Lower leg skin (tissue), 4 donors: ENCODE results near the gene NAP1L1. TPM values are rescaled to one million over a fixed set of nuclear protein-coding genes. Genes with fewer than 3 reads are reported as not detected.
A peak's percentile ranks its signal among the peaks of the same experiment; 100 is the strongest.

ENCODE experiments used
- DNase-seq, 2 donors: peaks; one replicate each; pipeline ENCODE4 v3.0.0-alpha.2; 2019; ENCODE audit warnings: low spot score in 2 of 2
- H3K4me3 ChIP-seq: fragments of 200-600 bp; sonication (generic); 2 replicates; pipeline ENCODE4 v1.5.1; 2017; ENCODE audit warnings: mild to moderate bottlenecking, low read depth; ENCODE audit not compliant: poor library complexity, severe bottlenecking
- CTCF ChIP-seq, 3 donors: fragments of 450-650 bp; IDR thresholded peaks; one replicate each; pipeline ENCODE4 v1.5.1; 2016; ENCODE audit warnings: antibody characterized with exemption in 3 of 3, mild to moderate bottlenecking in 3 of 3, moderate library complexity in 2 of 3
- POLR2A ChIP-seq, 2 donors: fragments of 450-650 bp; IDR thresholded peaks; one replicate each; pipeline ENCODE4 v1.6.1; 2016 to 2017; ENCODE audit warnings: antibody characterized with exemption in 2 of 2, mild to moderate bottlenecking in 1 of 2, moderate library complexity in 1 of 2
- WGBS, 2 donors: methylation state at CpG; one replicate each; pipeline ENCODE4 v1.1.5; 2018; 5-methylcytosine and 5-hydroxymethylcytosine counted together
- intact Hi-C: fragments of 100-400 bp; cut with DNase I; formaldehyde crosslinking; loops from one replicate; pipeline ENCODE4 v1.15.0; 2023; ENCODE audit warnings: low total_unique reads
- total RNA-seq, 4 donors: library from RNA; depleted of rRNA; stranded (reverse); fragments of >200 nt; gene quantifications; one replicate each; pipeline ENCODE4 v1.1.0, GENCODE V29; 2016

NAP1L1 gene
- total RNA-seq, result 100 to 1,000 TPM; 150 to 198 (median 179) TPM

GRCh38 chr12:76083904-76084862 is at the start of gene NAP1L1:
Gene NAP1L1, minus strand, starts transcription at chr12:76084685. Its CDS starts 10,466 bp downstream, at chr12:76074219.
- WGBS, 2 donors, result 1% methylated on average over 54 to 82 of the region's 100 CpGs

GRCh38 chr12:76127588-76127987 is 43.1 kb upstream of the NAP1L1 start:
- TF ChIP-seq CTCF (IDR thresholded peaks at IDR 0.05), result no peak
- no peak for TF ChIP-seq POLR2A (IDR thresholded peaks at IDR 0.05)
- no peak for DNase-seq
- 98% methylated on average over 5 of the region's 5 CpGs for WGBS, 2 donors
- intact Hi-C loops, result no loop called here
- no peak overlapping the region for H3K4me3 ChIP-seq

More at GRCh38 chr12:76083904-76084862, at the start of gene NAP1L1:
- H3K4me3 ChIP-seq, result peak within 1 kb of the TSS; percentile 95
- no peak for TF ChIP-seq CTCF (IDR thresholded peaks at IDR 0.05)
- peak in 1 of 2 donors; percentile 42 for TF ChIP-seq POLR2A (IDR thresholded peaks at IDR 0.05)
- DNase-seq, result peak; percentile 96 to 99
- intact Hi-C loops, result no loop called here

- no peak for DNase-seq
- TF ChIP-seq POLR2A (IDR thresholded peaks at IDR 0.05) (no peak), CTCF (IDR thresholded peaks at IDR 0.05) (no peak)
- no peak overlapping the region for H3K4me3 ChIP-seq
- 63 to 70% methylated on average over 5 of the region's 5 CpGs for WGBS, 2 donors
- intact Hi-C loops, result no loop called here
Observed at GRCh38 chr12:76124456-76124855, 40.0 kb upstream of the NAP1L1 start.

- no peak for TF ChIP-seq POLR2A (IDR thresholded peaks at IDR 0.05)
- TF ChIP-seq CTCF (IDR thresholded peaks at IDR 0.05), result no peak
- 36 to 45% methylated on average over 4 of the region's 4 CpGs for WGBS, 2 donors
- H3K4me3 ChIP-seq, result no peak overlapping the region
- intact Hi-C loops, result no loop called here
- DNase-seq, result no peak
Observed at GRCh38 chr12:76123259-76124212, 39.1 kb upstream of the NAP1L1 start.

GRCh38 chr12:76119887-76120286 is 35.4 kb upstream of the NAP1L1 start:
- no peak overlapping the region for H3K4me3 ChIP-seq
- WGBS, 2 donors, result 91 to 94% methylated on average over 6 of the region's 6 CpGs
- intact Hi-C loops, result no loop called here
- TF ChIP-seq POLR2A (IDR thresholded peaks at IDR 0.05), result no peak
- no peak for TF ChIP-seq CTCF (IDR thresholded peaks at IDR 0.05)
- no peak for DNase-seq
